ENCODE results near the gene SAPCD1. TPM values are rescaled to one million over a fixed set of nuclear protein-coding genes. Genes with fewer than 3 reads are reported as not detected.

The SAPCD1 gene
- total RNA-seq, 1 donor: 0.90 TPM

DNA sequence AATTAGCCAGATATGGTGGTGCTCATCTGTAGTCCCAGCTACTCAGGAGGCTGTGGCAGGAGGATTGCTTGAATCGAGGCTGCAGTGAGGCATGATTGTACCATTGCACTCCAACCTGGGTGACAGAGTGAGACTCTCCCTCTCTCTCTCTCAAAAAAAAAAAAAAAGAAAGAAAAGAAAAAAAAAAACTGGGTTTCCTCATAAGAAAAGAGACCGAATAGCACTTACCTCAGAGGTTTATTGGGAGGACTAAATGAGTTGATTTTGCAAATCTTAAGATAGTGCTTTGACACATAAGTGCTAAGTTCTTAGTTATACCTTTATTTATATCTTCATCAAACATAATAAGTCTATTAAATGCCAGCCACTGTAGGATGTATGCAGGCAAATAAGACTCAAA, 8.4 kb downstream of the SAPCD1 start:
- TF ChIP-seq, protein P1, sequence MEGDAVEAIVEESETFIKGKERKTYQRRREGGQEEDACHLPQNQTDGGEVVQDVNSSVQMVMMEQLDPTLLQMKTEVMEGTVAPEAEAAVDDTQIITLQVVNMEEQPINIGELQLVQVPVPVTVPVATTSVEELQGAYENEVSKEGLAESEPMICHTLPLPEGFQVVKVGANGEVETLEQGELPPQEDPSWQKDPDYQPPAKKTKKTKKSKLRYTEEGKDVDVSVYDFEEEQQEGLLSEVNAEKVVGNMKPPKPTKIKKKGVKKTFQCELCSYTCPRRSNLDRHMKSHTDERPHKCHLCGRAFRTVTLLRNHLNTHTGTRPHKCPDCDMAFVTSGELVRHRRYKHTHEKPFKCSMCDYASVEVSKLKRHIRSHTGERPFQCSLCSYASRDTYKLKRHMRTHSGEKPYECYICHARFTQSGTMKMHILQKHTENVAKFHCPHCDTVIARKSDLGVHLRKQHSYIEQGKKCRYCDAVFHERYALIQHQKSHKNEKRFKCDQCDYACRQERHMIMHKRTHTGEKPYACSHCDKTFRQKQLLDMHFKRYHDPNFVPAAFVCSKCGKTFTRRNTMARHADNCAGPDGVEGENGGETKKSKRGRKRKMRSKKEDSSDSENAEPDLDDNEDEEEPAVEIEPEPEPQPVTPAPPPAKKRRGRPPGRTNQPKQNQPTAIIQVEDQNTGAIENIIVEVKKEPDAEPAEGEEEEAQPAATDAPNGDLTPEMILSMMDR (IDR thresholded peaks at IDR 0.05; ENCODE audit: insufficient read depth, low read length): no peak
- DNase-seq (ENCODE audit: low read depth): no peak

DNA sequence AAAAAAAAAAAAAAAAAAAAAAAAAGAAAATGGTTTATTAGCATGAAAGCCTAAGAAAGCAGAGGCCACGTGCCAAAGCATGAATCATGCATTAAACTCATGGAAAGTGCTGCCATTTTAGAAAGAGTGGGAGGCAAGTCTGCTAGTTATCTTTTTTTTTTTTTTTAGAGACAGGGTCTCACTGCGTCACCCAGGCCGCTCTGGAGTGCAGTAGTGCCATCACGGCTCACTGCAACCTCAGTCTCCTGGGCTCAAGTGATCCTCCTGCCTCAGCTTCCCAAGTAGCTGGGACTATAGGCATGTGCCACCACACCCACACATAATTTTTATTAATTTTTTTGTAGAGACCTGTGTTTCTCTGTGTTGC, 9.5 kb downstream of the SAPCD1 start:
- TF ChIP-seq, protein P1 (IDR thresholded peaks at IDR 0.05; ENCODE audit: insufficient read depth, low read length): no peak
- no peak overlapping the region for H3K4me3 ChIP-seq (ENCODE audit: low read depth, low read length)
- peak; percentile 41 for DNase-seq (ENCODE audit: low read depth)

More for the DNA sequence above, 8.4 kb downstream of the SAPCD1 start:
- H3K4me3 ChIP-seq (ENCODE audit: low read depth, low read length): no peak overlapping the region

DNA sequence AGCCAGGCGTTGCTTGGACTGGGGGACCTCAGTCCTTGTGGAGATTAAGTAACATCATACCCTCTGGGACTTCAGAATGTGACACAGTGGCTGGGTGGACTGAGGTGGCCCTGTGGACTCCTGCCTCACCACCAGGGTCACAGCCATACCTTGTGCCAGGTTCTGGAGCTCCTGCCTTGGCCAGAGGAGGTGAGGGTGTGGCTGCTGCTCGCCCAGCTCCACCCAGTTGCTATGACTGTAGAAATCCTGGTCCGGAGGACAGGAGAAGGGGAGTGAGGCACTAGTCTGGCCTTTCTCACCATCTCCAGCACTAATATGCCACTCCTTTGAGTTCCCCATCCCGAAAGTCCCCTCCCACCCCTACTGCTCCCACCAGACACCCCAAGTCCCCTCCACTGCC, 12.7 kb downstream of the SAPCD1 start:
- DNase-seq (ENCODE audit: low read depth): no peak
- no peak overlapping the region for H3K4me3 ChIP-seq (ENCODE audit: low read depth, low read length)
- TF ChIP-seq, protein P1 (IDR thresholded peaks at IDR 0.05; ENCODE audit: insufficient read depth, low read length): no peak

GRCh38 chr6:31775633-31776484, 13.4 kb downstream of the SAPCD1 start:
- no peak overlapping the region for H3K4me3 ChIP-seq (ENCODE audit: low read depth, low read length)
- TF ChIP-seq, protein P1 (IDR thresholded peaks at IDR 0.05; ENCODE audit: insufficient read depth, low read length): no peak
- DNase-seq (ENCODE audit: low read depth): no peak

- H3K4me3 ChIP-seq (ENCODE audit: low read depth, low read length): no peak overlapping the region
- TF ChIP-seq, protein P1 (IDR thresholded peaks at IDR 0.05; ENCODE audit: insufficient read depth, low read length): no peak
- no peak for DNase-seq (ENCODE audit: low read depth)
These were observed 14.1 kb downstream of the SAPCD1 start for GRCh38 chr6:31776485-31776988.

DNA sequence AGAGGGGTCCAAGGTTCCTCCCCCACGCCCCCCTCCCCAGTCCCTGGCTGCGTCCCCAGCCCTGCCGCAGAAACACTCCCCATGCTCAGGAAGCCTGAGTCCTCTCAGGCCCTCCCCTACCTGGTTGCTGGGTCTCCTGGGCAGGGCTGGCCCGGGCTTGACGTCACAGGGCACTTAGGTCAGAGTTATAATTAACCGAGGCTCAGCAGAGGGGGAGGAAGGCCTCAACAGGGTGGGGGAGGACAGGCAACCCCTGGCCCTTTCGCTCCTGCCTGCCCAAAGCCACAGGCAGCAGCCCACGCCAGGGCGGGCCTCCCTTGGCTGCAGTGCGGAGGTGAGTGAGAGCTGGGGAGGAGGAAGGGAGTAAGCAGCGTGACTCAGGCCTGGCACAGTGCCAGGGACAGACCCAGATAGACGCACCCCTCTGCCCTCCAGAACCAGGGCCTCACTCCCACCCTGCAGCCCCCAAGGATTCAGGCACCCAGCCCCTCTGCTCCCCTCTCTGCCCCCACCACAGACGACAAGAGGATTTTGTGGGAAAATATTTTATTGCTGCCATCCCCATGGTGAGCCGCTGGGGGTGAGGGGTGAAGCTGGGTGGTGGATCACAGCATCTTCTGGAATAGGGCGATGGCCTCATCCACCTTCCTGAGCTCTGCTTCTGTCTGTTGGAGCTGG, 14.7 kb downstream of the SAPCD1 start, which contains the start of gene VWA7:
VWA7 (minus strand) TSS at position 340 of the 678 bp plus-strand sequence. CDS start 549 bp downstream, outside the sequence.
- no peak within 1 kb of the TSS for H3K4me3 ChIP-seq (ENCODE audit: low read depth, low read length)
- DNase-seq (ENCODE audit: low read depth): peak; percentile 73
- TF ChIP-seq, protein P1 (IDR thresholded peaks at IDR 0.05; ENCODE audit: insufficient read depth, low read length): no peak
